PFSK-1 (cell line): Measurements from ENCODE around the gene TNFRSF1A.

Experiments
- FOXP2 ChIP-seq: optimal IDR thresholded peaks from 2 replicates; pipeline ENCODE3; 2011; ENCODE audit warnings: borderline replicate concordance, control low read depth, inconsistent platforms; ENCODE audit not compliant: insufficient read depth; ENCODE audit errors: extremely low read length, extremely low read depth
- POLR2AphosphoS5 ChIP-seq: IDR thresholded peaks from 2 replicates; pipeline ENCODE4 v1.6.1; 2012; ENCODE audit warnings: low read depth, mild to moderate bottlenecking, control low read depth, low read length, moderate library complexity
- REST ChIP-seq, 2 experiments: IDR thresholded peaks; 2 replicates each; pipeline versions ENCODE4 v1.6.1 to v1.8.0; 2011 to 2012; ENCODE audit warnings: low read depth in 2 of 2, low read length in 2 of 2, control low read depth in 1 of 2, inconsistent platforms in 1 of 2, mild to moderate bottlenecking in 1 of 2, moderate library complexity in 1 of 2; ENCODE audit not compliant: insufficient read depth in 1 of 2
- SIN3A ChIP-seq: IDR thresholded peaks from 2 replicates; pipeline ENCODE4 v1.6.1; 2012; ENCODE audit warnings: mild to moderate bottlenecking, low read length, moderate library complexity, borderline replicate concordance; ENCODE audit not compliant: insufficient read depth
- TAF1 ChIP-seq: IDR thresholded peaks from 2 replicates; pipeline ENCODE4 v1.6.1; 2012; ENCODE audit warnings: low read length, control low read depth, borderline replicate concordance; ENCODE audit not compliant: insufficient read depth

TNFRSF1A gene

GRCh38 chr12:6310771-6311610 lies 30.9 kb downstream of the TNFRSF1A start:
- no peak for TF ChIP-seq REST (IDR thresholded peaks at IDR 0.05; ENCODE audit: insufficient read depth in 1 of 2, low read depth in 2 of 2, low read length in 2 of 2)
- TF ChIP-seq SIN3A = no peak
- TF ChIP-seq POLR2AphosphoS5 = no peak
- TF ChIP-seq FOXP2 = no peak
- no peak for TF ChIP-seq TAF1

GRCh38 chr12:6307529-6307928 lies 34.3 kb downstream of the TNFRSF1A start:
- TF ChIP-seq TAF1 (no peak), REST (IDR thresholded peaks at IDR 0.05; ENCODE audit: insufficient read depth in 1 of 2, low read depth in 2 of 2, low read length in 2 of 2) (no peak), FOXP2 (no peak), SIN3A (no peak)

- TF ChIP-seq TAF1 (no peak), SIN3A (no peak), FOXP2 (no peak), POLR2AphosphoS5 (no peak), REST (IDR thresholded peaks at IDR 0.05; ENCODE audit: insufficient read depth in 1 of 2, low read depth in 2 of 2, low read length in 2 of 2) (no peak)
Measured at GRCh38 chr12:6306599-6307220, 35.2 kb downstream of the TNFRSF1A start.

- TF ChIP-seq POLR2AphosphoS5 (no peak), SIN3A (no peak), FOXP2 (no peak), REST (IDR thresholded peaks at IDR 0.05; ENCODE audit: insufficient read depth in 1 of 2, low read depth in 2 of 2, low read length in 2 of 2) (no peak), TAF1 (no peak)
Measured at GRCh38 chr12:6306151-6306550, 35.7 kb downstream of the TNFRSF1A start.
